Osteocyte (in vitro differentiated cells): ENCODE data around the gene OR8B12. TPM values are rescaled to one million over a fixed set of nuclear protein-coding genes. Genes with fewer than 3 reads are reported as not detected.

Experiments
- DNase-seq: peaks from one replicate; pipeline ENCODE4 v3.0.0; 2021; ENCODE audit warnings: mixed read lengths; ENCODE audit not compliant: unreplicated experiment; ENCODE audit errors: extremely low spot score
- H3K27ac Mint-ChIP-seq: one replicate; pipeline ENCODE4 v1.8.0; 2021; ENCODE audit warnings: mild to moderate bottlenecking, mixed read lengths; ENCODE audit not compliant: unreplicated experiment
- H3K27me3 Mint-ChIP-seq: one replicate; pipeline ENCODE4 v1.8.0; 2021; ENCODE audit warnings: mixed read lengths; ENCODE audit not compliant: unreplicated experiment
- H3K36me3 Mint-ChIP-seq: one replicate; pipeline ENCODE4 v1.8.0; 2021; ENCODE audit warnings: mixed read lengths; ENCODE audit not compliant: unreplicated experiment
- H3K4me1 Mint-ChIP-seq: one replicate; pipeline ENCODE4 v1.8.0; 2021; ENCODE audit warnings: mixed read lengths; ENCODE audit not compliant: unreplicated experiment
- H3K4me3 Mint-ChIP-seq: one replicate; pipeline ENCODE4 v1.8.0; 2021; ENCODE audit warnings: mild to moderate bottlenecking, moderate library complexity, mixed read lengths; ENCODE audit not compliant: unreplicated experiment
- H3K9me3 Mint-ChIP-seq: one replicate; pipeline ENCODE4 v1.8.0; 2021; ENCODE audit warnings: mixed read lengths; ENCODE audit not compliant: unreplicated experiment
- total RNA-seq: library from RNA; stranded (reverse); gene quantifications from 2 replicates; pipeline ENCODE4 v1.2.1, GENCODE V29; 2021
- TF ChIP-seq, protein P1 (sequence below): fragments of 200-600 bp; sonication (generic); IDR thresholded peaks from 2 replicates; pipeline ENCODE4 v1.5.0; 2021; ENCODE audit warnings: antibody characterized with exemption, mild to moderate bottlenecking, moderate library complexity

OR8B12 gene
- total RNA-seq, 1 donor from 2014 or later, result not detected

DNA sequence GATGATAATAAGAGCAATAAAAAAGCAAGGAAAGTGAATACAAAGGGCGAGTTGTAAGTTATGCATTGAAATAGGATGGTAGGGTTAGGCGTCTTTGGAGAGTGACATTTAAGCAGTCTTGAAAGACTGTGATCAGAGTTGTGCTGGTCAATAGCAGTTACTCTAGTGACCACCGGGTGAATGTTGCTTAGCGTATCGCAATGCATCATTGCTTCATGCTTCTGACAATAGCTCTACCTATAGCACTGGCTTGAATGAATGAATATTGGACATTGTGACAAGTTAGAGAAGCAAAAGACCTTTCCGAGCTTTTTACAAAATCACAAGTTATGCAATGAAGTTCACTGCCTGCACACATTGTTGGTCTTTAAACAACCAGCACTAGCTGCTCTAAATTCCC, 7.7 kb upstream of the OR8B12 start:
- H3K36me3 Mint-ChIP-seq, result no peaks in the 10 kb centered on the region
- H3K9me3 Mint-ChIP-seq, result no peaks in the 10 kb centered on the region
- TF ChIP-seq, protein P1, sequence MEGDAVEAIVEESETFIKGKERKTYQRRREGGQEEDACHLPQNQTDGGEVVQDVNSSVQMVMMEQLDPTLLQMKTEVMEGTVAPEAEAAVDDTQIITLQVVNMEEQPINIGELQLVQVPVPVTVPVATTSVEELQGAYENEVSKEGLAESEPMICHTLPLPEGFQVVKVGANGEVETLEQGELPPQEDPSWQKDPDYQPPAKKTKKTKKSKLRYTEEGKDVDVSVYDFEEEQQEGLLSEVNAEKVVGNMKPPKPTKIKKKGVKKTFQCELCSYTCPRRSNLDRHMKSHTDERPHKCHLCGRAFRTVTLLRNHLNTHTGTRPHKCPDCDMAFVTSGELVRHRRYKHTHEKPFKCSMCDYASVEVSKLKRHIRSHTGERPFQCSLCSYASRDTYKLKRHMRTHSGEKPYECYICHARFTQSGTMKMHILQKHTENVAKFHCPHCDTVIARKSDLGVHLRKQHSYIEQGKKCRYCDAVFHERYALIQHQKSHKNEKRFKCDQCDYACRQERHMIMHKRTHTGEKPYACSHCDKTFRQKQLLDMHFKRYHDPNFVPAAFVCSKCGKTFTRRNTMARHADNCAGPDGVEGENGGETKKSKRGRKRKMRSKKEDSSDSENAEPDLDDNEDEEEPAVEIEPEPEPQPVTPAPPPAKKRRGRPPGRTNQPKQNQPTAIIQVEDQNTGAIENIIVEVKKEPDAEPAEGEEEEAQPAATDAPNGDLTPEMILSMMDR, result no peak
- no peaks in the 10 kb centered on the region for H3K4me1 Mint-ChIP-seq
- H3K27ac Mint-ChIP-seq, result no peak overlapping the region
- no peak for DNase-seq
- H3K4me3 Mint-ChIP-seq, result no peak overlapping the region
- H3K27me3 Mint-ChIP-seq, result no peaks in the 10 kb centered on the region

DNA sequence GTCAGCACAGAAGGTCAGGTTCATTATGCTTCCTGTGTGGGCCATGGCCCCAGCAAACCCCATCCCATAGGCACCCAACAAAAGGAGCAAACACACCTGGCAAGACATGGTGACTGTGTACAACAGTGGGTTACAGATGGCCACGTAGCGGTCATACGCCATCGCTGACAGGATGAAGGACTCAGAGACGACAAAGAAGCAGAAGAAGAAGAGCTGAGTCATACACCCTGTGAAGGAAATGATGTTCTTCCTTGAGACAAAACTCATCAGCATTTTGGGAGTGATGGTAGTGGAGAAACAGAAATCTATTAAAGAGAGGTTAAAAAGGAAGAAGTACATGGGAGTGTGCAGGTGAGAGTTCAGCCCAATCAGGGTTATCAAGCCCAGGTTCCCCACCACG, 309 bp downstream of the OR8B12 start:
- no peak for DNase-seq
- H3K4me1 Mint-ChIP-seq, result no peaks in the 10 kb centered on the region
- H3K27me3 Mint-ChIP-seq, result peaks cover 11% of the 10 kb centered on the region
- H3K27ac Mint-ChIP-seq, result no peak overlapping the region
- TF ChIP-seq, protein P1, result no peak
- no peak overlapping the region for H3K4me3 Mint-ChIP-seq
- no peaks in the 10 kb centered on the region for H3K36me3 Mint-ChIP-seq
- H3K9me3 Mint-ChIP-seq, result no peaks in the 10 kb centered on the region

DNA sequence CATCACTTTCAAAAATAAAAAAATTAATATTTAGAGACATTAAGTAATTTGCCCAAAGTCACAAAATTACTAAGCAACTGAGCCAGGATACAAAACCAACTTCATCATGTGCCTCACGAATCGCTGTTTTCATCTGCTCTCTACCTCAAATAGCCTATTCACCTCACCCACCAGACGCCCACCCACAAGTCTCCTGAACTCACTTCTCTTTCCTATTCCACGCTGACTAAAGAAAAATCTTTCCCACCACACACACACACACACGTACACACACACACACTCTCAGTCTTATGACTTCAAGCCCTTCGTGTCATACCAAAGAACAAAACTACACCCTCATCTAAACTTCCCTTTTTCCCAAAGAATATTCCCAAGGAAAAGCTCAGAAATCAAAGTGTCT, 2.2 kb downstream of the OR8B12 start:
- H3K9me3 Mint-ChIP-seq, result no peaks in the 10 kb centered on the region
- H3K4me3 Mint-ChIP-seq, result no peak overlapping the region
- TF ChIP-seq, protein P1, result no peak
- H3K36me3 Mint-ChIP-seq, result no peaks in the 10 kb centered on the region
- H3K27ac Mint-ChIP-seq, result no peak overlapping the region
- peaks cover 18% of the 10 kb centered on the region for H3K27me3 Mint-ChIP-seq
- DNase-seq, result no peak
- no peaks in the 10 kb centered on the region for H3K4me1 Mint-ChIP-seq

DNA sequence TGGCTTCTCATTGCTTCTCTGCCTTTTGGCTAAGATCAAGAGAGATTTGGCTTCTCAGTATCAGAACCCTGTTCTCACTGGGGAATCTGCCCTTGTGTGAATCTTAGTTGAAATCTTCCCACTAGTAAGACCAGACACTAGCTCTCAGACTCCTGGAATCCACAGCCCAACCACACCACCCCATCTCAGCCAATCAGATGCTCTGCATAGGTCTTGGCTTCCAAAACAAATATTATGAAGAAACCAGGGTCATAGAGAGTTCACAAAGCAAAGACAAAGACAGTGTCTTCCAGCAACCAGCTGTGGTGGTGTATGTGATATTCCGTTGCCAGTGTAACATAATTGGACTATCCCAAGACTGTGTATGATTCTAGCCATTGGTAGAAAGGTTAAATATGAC, 5.4 kb downstream of the OR8B12 start:
- H3K4me1 Mint-ChIP-seq, result no peaks in the 10 kb centered on the region
- DNase-seq, result no peak
- H3K27ac Mint-ChIP-seq, result no peak overlapping the region
- peaks cover 10% of the 10 kb centered on the region for H3K27me3 Mint-ChIP-seq
- TF ChIP-seq, protein P1, result no peak
- H3K9me3 Mint-ChIP-seq, result no peaks in the 10 kb centered on the region
- H3K4me3 Mint-ChIP-seq, result no peak overlapping the region
- H3K36me3 Mint-ChIP-seq, result no peaks in the 10 kb centered on the region

DNA sequence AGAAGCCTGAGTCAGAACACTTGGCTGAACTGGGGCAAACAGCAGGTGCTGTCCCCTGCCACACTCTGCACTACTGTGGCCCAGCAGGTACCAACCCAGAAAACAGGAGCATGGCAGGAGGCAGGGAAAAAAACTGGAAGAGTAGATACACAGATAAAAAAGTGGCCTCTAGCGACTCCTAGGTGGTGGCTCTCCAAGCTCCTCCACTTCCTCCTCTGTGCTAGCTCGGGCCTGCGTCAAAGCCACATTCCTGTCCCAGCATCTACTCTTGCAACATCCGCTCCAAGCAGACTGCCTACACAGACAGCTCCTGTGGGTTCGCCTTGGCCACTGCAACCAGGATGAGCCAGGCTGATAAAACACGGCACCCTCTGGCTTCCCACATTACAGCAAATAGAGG, 6.9 kb downstream of the OR8B12 start:
- TF ChIP-seq, protein P1, result no peak
- no peak for DNase-seq
- Mint-ChIP-seq H3K4me1 (no peaks in the 10 kb centered on the region), H3K27ac (no peak overlapping the region), H3K9me3 (no peaks in the 10 kb centered on the region), H3K27me3 (peaks cover 7% of the 10 kb centered on the region), H3K4me3 (no peak overlapping the region), H3K36me3 (no peaks in the 10 kb centered on the region)
